C1 segment of cervical spinal cord (tissue), 14 donors: ENCODE data around the gene HOXD10.

ENCODE experiments used
- DNase-seq, 14 donors: peaks; one replicate each; lab custom pipeline; 2025; lab: John Stamatoyannopoulos, UW

The HOXD10 gene

GRCh38 chr2:176134035-176134434 lies 17.5 kb downstream of the HOXD10 start:
- no peak for DNase-seq

- no peak for DNase-seq
Measured at GRCh38 chr2:176135035-176135440, 18.5 kb downstream of the HOXD10 start.

GRCh38 chr2:176136374-176137251 lies 20.0 kb downstream of the HOXD10 start:
- DNase-seq = peak in 2 of 14 donors; percentile 21 to 25

GRCh38 chr2:176137252-176137580 lies 20.6 kb downstream of the HOXD10 start:
- DNase-seq = no peak

- DNase-seq = no peak
Measured at GRCh38 chr2:176137906-176138305, 21.3 kb downstream of the HOXD10 start.

- no peak for DNase-seq
Measured at GRCh38 chr2:176138526-176138922, 21.9 kb downstream of the HOXD10 start.

GRCh38 chr2:176138923-176139660 lies 22.5 kb downstream of the HOXD10 start:
- no peak for DNase-seq

- DNase-seq = no peak
Measured at GRCh38 chr2:176139661-176140512, 23.3 kb downstream of the HOXD10 start.

- peak in 12 of 14 donors; percentile 39 to 93 (median 80) for DNase-seq
Measured at GRCh38 chr2:176140513-176141317, 24.1 kb downstream of the HOXD10 start.

GRCh38 chr2:176142281-176142680 lies 25.7 kb downstream of the HOXD10 start:
- DNase-seq = no peak

GRCh38 chr2:176145085-176145969 lies 28.7 kb downstream of the HOXD10 start:
- DNase-seq = no peak

GRCh38 chr2:176146101-176146500 lies 29.5 kb downstream of the HOXD10 start:
- no peak for DNase-seq

- DNase-seq = no peak
Measured at GRCh38 chr2:176146645-176147044, 30.1 kb downstream of the HOXD10 start.

- no peak for DNase-seq
Measured at GRCh38 chr2:176147210-176147799, 30.7 kb downstream of the HOXD10 start.

GRCh38 chr2:176147800-176148496 lies 31.4 kb downstream of the HOXD10 start:
- no peak for DNase-seq

GRCh38 chr2:176148751-176149421 lies 32.3 kb downstream of the HOXD10 start:
- no peak for DNase-seq

GRCh38 chr2:176149481-176149938 lies 32.9 kb downstream of the HOXD10 start:
- no peak for DNase-seq

GRCh38 chr2:176149939-176150583 lies 33.5 kb downstream of the HOXD10 start:
- DNase-seq = no peak
